A673 (cell line): ENCODE data around the gene DMBX1.

Source experiments
- CTCF ChIP-seq: fragments of 300-800, 200-600 bp; sonication (generic); conservative IDR thresholded peaks from 2 replicates; pipeline ENCODE4 v1.5.1; 2017; ENCODE audit warnings: low read depth, mild to moderate bottlenecking, antibody characterized with exemption, low read length, moderate library complexity, mixed read lengths
- EZH2 ChIP-seq: fragments of 200-600 bp; sonication (generic); IDR thresholded peaks from 2 replicates; pipeline ENCODE4 v1.6.1; 2017; ENCODE audit warnings: borderline replicate concordance, low read depth, mild to moderate bottlenecking, mixed read lengths, antibody characterized with exemption, low read length; ENCODE audit not compliant: poor library complexity, severe bottlenecking

GRCh38 chr1:46488343-46489168 lies 1.1 kb upstream of the DMBX1 start:
- TF ChIP-seq CTCF (no peak), EZH2 (no peak)
